ENCODE data around the gene PDK4. TPM values are rescaled to one million over a fixed set of nuclear protein-coding genes. Genes with fewer than 3 reads are reported as not detected.

The PDK4 gene
- total RNA-seq, 1 donor from 2014 or later: 289 TPM

- no peak for DNase-seq
- peak; percentile 82 for ATAC-seq
- intact Hi-C loops (cut with micrococcal nuclease): loop anchor here (5.0 kb wide), 2 partner anchors 52 to 137 kb away; partner anchors contain the start of gene PDK4
These were observed 51.2 kb downstream of the PDK4 start for GRCh38 chr7:95545007-95545615.

DNA sequence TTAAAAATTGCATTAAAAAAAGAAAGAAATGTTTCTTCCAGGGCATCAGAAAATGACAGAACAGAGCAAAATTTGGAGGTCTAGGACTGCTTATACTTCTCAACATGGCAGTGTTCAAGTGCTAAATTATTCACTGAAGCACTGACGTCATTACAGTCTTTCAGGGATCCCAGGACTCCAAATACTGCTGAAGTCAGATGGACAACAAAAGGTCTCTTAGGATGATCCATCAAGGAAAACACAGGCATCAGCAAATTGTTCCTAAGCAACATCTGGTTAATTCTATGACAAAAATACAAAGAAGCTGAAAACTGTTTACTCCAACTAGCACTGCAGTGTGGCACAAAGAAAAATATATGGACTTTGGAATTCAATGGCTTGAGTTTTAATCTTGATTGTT is 52.1 kb downstream of the PDK4 start:
- DNase-seq (no peak), ATAC-seq (no peak)
- intact Hi-C loops (cut with micrococcal nuclease): no loop called here

- intact Hi-C loops (cut with micrococcal nuclease): no loop called here
- ATAC-seq (no peak), DNase-seq (no peak)
These were observed 53.0 kb downstream of the PDK4 start for GRCh38 chr7:95543312-95543711.

DNA sequence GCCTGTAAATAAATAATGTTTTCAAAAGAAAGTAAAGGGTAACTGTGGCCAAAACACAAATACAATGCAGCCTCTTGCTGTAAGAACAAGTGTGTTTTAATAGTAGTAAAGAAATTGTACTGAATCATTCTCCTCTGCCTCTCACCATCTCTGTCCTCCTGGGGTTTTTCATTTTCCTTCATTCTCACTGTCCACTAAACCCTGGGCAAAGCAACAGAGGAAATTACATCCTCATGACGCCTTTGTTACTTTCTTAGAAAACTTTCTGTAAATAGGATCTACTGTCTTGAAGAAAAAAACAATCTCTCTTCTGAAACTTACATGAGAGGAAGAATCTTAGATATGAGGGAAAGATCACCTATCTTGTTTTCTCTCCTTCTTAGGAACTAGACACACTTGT is 56.0 kb downstream of the PDK4 start:
- intact Hi-C loops (cut with micrococcal nuclease): no loop called here
- DNase-seq: no peak
- ATAC-seq: no peak

DNA sequence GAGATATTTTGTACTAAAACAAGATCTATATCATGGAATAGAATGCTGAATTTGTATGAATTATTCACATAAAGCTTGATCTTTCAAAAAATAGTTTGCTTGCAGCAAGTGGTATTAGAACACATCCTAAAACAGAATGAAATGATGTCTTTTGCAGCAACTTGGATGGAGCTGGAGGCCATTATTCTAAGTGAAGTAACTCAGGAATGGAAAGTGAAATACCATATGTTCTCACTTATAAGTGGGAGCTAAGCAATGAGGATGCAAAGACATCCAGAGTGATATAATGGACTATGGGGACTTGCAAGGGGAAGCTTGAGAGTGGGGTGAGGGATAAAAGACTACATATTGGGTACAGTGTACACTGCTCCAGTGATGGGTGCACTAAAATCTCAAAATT is 56.9 kb downstream of the PDK4 start:
- DNase-seq (no peak), ATAC-seq (no peak)
- intact Hi-C loops (cut with micrococcal nuclease): no loop called here

- ATAC-seq: no peak
These were observed 58.8 kb downstream of the PDK4 start for GRCh38 chr7:95537468-95537867.

DNA sequence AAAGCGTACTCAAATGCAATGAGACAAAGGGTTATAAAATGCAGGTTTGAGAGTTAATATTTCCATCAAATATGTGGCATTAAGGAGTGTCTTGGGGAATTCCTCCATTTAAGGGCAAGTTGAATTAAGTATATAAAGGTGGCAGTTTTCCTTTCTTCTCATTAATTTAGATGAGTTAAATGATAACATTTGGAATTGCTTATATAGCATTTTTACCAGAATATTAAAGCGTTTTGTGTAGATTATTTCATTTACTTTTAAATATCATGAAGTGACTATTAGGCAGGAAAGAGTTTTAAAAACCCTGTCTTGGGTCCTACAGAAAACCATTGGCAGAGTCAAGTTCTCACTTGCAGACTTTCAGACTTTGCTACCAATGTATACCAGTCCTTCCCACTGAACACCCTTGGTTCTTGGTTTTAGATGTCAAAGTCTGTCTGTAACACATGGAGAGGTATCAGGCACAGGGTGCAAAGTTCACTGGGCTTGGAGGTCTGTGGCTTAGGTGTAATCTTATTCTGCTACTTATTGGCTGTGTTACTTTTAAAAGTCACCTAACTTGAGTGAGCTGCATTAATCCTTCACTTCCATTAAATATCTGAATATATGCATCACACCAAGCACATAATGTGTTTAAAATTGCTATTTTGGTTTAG is 59.5 kb downstream of the PDK4 start:
- no peak for DNase-seq
- no peak for ATAC-seq
- intact Hi-C loops (cut with micrococcal nuclease): no loop called here

More at GRCh38 chr7:95537468-95537867, 58.8 kb downstream of the PDK4 start:
- no peak for DNase-seq
- intact Hi-C loops (cut with micrococcal nuclease): no loop called here

DNA sequence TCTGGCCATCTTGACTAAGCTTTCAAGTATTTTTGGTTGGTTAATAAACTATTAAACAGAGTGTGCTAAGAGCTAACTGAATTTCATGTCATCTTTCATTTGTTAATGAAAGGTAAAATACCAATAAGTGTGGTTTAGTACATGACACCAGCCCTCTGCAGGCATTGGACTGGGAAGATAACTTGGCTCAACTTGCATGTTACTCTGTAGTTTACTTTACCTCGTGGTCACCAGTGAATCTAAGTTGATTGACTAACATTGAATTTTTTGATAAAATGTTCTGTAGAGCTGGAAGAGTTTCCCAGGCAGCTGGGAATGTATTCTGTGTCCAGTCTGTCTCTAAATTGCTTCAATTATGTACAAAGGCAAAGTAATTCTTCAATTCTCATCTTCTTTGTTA is 60.7 kb downstream of the PDK4 start:
- ATAC-seq: no peak
- intact Hi-C loops (cut with micrococcal nuclease): no loop called here
- DNase-seq: no peak

DNA sequence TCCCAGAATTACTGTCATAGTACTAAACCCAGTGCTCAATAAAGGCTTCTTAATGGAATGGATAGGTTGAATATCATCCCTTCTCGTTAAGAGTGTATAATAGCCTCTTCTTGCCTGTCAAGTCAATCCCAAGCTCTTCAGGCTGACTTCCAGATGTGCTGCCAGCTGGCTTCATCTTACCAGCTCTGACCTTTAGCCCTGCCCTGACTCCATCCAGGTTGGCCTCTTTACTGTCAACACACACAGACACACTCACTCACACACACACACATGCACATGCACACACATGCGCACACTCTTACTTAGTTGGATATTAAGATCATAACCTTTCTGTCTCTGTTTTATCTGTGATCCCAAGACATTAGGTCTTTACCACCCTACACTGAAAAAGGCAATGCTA is 61.5 kb downstream of the PDK4 start:
- DNase-seq (no peak), ATAC-seq (no peak)
- intact Hi-C loops (cut with micrococcal nuclease): no loop called here

Other genes with a start within 250 kb of the PDK4 start
- gene PON3, start 200.1 kb downstream of the PDK4 start, total RNA-seq: 0.77 TPM
- gene PON2, start 161.5 kb downstream of the PDK4 start, total RNA-seq: 39.9 TPM
- gene ASB4, start 110.6 kb downstream of the PDK4 start, total RNA-seq: 8.7 TPM
- gene DYNC1I1, start 176.0 kb upstream of the PDK4 start, total RNA-seq: 39.0 TPM